Measurements from ENCODE around the gene CTSZ. TPM values are rescaled to one million over a fixed set of nuclear protein-coding genes. Genes with fewer than 3 reads are reported as not detected.

Gene CTSZ
- total RNA-seq, 8 experiments from 2014 or later, result 0.71 to 114 (median 3.3) TPM

DNA sequence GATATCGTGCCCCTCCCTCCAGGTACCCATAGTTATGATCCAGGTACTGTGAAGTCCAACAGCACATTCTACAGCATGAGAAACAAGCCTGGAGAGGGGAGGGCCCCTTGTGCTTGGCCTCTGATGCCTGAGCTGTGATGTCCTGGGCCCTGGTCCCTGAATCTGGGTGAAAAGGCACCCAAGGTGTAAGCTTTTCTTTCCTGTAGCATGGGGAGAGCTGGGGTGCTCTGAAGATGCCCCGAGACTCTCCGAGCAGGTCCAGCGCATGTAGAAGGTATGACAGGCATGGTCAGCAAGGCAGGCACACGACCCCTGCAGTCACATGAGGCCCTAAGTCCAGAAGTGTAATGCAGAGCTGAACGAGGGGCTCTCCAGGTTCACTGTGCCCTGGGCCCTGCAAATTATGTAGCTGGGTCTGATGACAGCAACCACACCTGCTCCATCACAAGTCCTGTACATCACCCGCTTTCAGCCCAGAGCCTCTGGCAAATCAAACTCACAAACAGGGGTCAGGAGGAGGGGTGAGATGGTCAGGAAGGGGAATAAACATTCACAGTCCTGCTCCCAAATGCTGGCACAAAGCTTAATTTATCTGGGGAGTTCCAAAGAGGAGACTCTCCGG lies 1.8 kb upstream of the CTSZ start:
- Histone ChIP-seq H3K4me3 (no peak overlapping the region), H3K4me1 (replicated peaks in 1 of 2) (peaks cover 3 to 20% of the 10 kb centered on the region in 2 donors), H3K27ac (no peak overlapping the region)
- 60 to 100% (median 83%) methylated on average over 1 to 2 of the region's 8 CpGs; no CpG with 5 or more reads in 2 of the 10 experiments for WGBS, 10 experiments
- in situ Hi-C loops (cut with MboI; ENCODE audit: low pct_unique_long_range_greater_than_20kb in 2 of 9, low sequenced_read_pairs in 9 of 9, unreplicated experiment in 9 of 9), result no loop called here
- no peak for ATAC-seq (replicated peaks in 6 of 8)

- Histone ChIP-seq H3K27ac (no peak overlapping the region), H3K4me3 (no peak overlapping the region), H3K4me1 (replicated peaks in 1 of 2) (peaks cover 4 to 25% of the 10 kb centered on the region in 2 donors)
- WGBS, 10 experiments, result 89 to 100% (median 98%) methylated on average over 2 to 10 of the region's 24 CpGs; no CpG with 5 or more reads in 5 of the 10 experiments
- no peak for ATAC-seq (replicated peaks in 6 of 8)
- in situ Hi-C loops (cut with MboI; ENCODE audit: low pct_unique_long_range_greater_than_20kb in 2 of 9, low sequenced_read_pairs in 9 of 9, unreplicated experiment in 9 of 9), result no loop called here
These were observed 834 bp upstream of the CTSZ start for GRCh38 chr20:59007665-59008511.

DNA sequence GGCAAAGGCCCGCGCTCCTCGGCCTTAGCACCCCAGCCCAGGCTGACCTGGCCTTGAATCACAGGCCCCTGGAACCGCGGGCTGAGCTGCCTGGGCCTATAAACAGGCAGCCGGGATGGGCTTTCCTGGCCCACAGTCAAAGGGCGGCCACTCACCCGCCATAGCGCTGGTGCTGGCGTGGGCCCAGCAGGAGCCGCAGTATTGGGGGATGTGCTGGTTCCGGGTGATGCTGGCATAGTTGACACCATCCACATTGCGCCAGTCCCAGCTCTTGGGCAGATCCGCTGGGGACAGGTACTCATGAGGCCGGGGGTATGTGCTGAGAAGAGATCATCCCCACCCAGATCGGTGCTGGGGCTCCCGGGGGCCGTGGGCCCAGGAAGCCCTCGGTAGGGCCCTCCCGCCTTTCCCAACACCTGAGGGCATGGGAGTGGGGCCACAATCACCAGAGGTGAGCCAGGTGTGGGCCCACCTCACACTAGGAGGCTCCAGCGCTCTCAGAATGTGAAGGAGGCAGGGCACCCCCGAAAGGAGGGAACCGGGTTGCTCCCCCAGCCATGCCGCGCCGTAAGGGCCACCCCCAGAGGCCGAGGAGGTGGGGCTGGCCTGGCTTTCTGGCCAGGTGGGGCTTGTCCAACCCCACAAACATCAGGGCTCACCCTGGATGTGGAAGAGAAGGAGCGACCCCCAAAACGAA lies 739 bp downstream of the CTSZ start:
- no peak overlapping the region for H3K27ac ChIP-seq
- in situ Hi-C loops (cut with MboI; ENCODE audit: low pct_unique_long_range_greater_than_20kb in 2 of 9, low sequenced_read_pairs in 9 of 9, unreplicated experiment in 9 of 9), result no loop called here
- 9 to 97% (median 47%) methylated on average over 1 to 11 of the region's 29 CpGs; no CpG with 5 or more reads in 6 of the 10 experiments for WGBS, 10 experiments
- H3K4me1 ChIP-seq (replicated peaks in 1 of 2), result peaks cover 7 to 27% of the 10 kb centered on the region in 2 donors
- H3K4me3 ChIP-seq, result peak overlapping the region in 1 of 5 donors; percentile 12
- peak in 2 of 8 experiments; percentile 2 to 22 for ATAC-seq (replicated peaks in 6 of 8)

DNA sequence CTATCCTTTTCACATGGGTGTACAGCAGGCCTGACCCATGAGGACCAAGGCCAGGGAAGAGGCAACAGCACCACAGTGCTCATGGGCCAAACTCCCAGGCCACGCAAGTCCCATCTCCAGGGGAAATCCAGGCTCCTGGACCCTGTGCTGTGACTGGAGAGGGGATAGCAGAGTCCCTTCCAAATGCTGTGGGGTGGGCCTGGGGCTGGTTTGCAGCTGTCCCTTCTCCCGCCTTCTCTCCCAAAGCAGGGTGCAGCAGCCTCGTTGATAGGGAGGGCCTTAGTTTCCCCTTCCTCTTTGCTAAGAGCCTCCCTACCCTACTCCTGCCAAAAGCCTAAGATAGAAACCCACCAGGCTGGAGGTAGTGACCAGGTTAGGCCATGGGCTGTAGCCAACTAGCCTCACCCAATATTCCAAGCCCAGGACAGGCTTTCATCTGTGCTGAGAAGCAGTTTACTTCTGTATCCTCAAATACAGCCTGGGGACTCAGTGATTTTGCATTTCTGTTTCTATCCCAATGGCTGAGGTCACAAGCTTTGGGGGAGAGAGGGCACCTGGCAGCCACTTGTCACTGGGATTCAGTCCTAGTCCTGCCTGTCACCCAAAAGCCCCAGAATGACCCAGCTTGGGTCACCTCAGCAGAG lies 1.4 kb downstream of the CTSZ start:
- 64 to 100% (median 100%) methylated on average over 1 to 2 of the region's 3 CpGs; no CpG with 5 or more reads in 5 of the 10 experiments for WGBS, 10 experiments
- in situ Hi-C loops (cut with MboI; ENCODE audit: low pct_unique_long_range_greater_than_20kb in 2 of 9, low sequenced_read_pairs in 9 of 9, unreplicated experiment in 9 of 9), result no loop called here

DNA sequence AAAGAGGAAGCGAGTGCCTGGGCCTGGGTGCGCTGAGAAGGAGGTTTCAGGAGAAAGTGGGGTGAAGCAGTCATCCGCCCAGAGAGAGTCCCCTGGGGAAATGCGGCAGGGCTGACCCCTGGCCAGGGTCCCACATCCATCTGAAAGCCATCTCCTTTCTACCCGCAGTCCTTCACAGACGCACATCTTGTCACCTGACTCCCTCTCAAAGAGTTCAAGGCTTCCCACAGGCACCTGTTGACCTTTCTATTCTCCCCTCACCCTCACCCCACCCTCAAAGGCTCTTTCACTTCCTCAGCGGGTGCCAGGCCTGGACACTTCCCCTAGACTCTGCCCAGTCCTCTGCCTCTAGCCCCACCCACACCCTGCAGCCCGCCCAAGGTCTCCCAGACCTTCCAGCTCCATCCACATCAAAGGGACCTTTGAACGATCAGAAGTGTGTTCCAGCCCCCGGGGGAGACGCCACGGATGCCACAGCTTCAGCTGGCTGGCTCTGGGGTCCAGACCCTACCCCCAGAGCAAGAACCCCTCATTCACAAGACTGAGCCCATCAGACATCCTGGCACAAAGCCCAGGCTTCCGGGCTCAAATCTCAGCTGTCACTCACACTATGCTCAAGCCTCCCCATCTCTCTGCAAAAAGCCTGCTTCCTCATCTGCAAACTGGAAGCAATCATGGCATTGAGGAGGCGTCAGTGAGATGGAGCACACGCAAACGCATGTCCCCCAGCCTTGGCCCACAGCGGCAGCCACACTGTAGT lies 2.1 kb downstream of the CTSZ start:
- 17 to 100% (median 81%) methylated on average over 1 to 9 of the region's 17 CpGs; no CpG with 5 or more reads in 5 of the 10 experiments for WGBS, 10 experiments
- peak in 2 of 8 experiments; percentile 4 to 7 for ATAC-seq (replicated peaks in 6 of 8)
- Histone ChIP-seq H3K4me3 (no peak overlapping the region), H3K4me1 (replicated peaks in 1 of 2) (peaks cover 7 to 20% of the 10 kb centered on the region in 2 donors), H3K27ac (no peak overlapping the region)
- in situ Hi-C loops (cut with MboI; ENCODE audit: low pct_unique_long_range_greater_than_20kb in 2 of 9, low sequenced_read_pairs in 9 of 9, unreplicated experiment in 9 of 9), result no loop called here

More for the DNA sequence above, 1.4 kb downstream of the CTSZ start:
- peaks cover 7 to 21% of the 10 kb centered on the region in 2 donors for H3K4me1 ChIP-seq (replicated peaks in 1 of 2)
- peak in 1 of 8 experiments; percentile 3 for ATAC-seq (replicated peaks in 6 of 8)
- H3K4me3 ChIP-seq, result no peak overlapping the region
- H3K27ac ChIP-seq, result no peak overlapping the region

GRCh38 chr20:59004493-59004762 lies 2.6 kb downstream of the CTSZ start:
- H3K27ac ChIP-seq, result no peak overlapping the region
- no peak overlapping the region for H3K4me3 ChIP-seq
- 85 to 90% methylated on average over 2 to 4 of the region's 4 CpGs; no CpG with 5 or more reads in 8 of the 10 experiments for WGBS, 10 experiments
- ATAC-seq (replicated peaks in 6 of 8), result no peak
- H3K4me1 ChIP-seq (replicated peaks in 1 of 2), result peaks cover 7 to 20% of the 10 kb centered on the region in 2 donors
- in situ Hi-C loops (cut with MboI; ENCODE audit: low pct_unique_long_range_greater_than_20kb in 2 of 9, low sequenced_read_pairs in 9 of 9, unreplicated experiment in 9 of 9), result no loop called here

DNA sequence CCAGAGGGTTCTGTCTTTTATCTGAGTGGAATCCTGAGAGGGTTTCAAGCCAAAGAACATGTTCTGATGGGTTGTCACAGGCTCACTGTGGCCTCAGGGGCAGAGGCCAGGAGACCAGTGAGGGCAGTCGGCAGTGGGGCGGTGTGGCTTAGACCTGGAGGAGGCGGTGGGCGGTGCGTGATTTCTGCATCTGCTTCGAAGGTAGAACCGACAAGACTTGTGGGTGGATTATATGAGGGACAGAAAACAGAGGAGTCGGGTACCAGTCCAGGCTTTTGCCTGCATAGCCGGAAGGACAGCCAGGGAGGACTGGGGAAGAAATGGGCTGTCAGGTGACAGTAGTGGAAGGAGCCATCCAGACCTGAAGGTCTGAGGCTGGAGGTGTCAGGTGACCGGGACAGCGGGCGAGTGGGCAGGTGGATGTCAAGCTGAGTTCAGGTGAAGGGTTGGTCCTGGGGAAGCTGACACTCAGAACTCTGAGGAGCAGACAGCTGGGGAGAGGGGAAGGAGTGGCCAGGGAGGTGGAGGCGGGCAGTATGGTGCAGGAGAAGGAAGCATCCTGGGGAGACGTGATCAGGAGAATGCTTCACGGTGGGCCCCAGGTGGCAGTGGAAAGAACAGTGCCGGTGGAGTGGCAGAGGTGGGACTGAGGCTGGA lies 3.1 kb downstream of the CTSZ start:
- Histone ChIP-seq H3K4me3 (no peak overlapping the region), H3K27ac (no peak overlapping the region), H3K4me1 (replicated peaks in 1 of 2) (peaks cover 7 to 20% of the 10 kb centered on the region in 2 donors)
- in situ Hi-C loops (cut with MboI; ENCODE audit: low pct_unique_long_range_greater_than_20kb in 2 of 9, low sequenced_read_pairs in 9 of 9, unreplicated experiment in 9 of 9), result no loop called here
- 80 to 100% (median 95%) methylated on average over 1 to 8 of the region's 16 CpGs; no CpG with 5 or more reads in 3 of the 10 experiments for WGBS, 10 experiments
- no peak for ATAC-seq (replicated peaks in 6 of 8)

GRCh38 chr20:59002874-59003399 lies 4.1 kb downstream of the CTSZ start:
- in situ Hi-C loops (cut with MboI; ENCODE audit: low pct_unique_long_range_greater_than_20kb in 2 of 9, low sequenced_read_pairs in 9 of 9, unreplicated experiment in 9 of 9), result no loop called here
- no peak overlapping the region for H3K4me3 ChIP-seq
- no peak overlapping the region for H3K27ac ChIP-seq
- WGBS, 10 experiments, result 50 to 81% (median 73%) methylated on average over 2 to 9 of the region's 17 CpGs; no CpG with 5 or more reads in 5 of the 10 experiments
- no peak for ATAC-seq (replicated peaks in 6 of 8)
- H3K4me1 ChIP-seq (replicated peaks in 1 of 2), result peaks cover 7 to 20% of the 10 kb centered on the region in 2 donors

DNA sequence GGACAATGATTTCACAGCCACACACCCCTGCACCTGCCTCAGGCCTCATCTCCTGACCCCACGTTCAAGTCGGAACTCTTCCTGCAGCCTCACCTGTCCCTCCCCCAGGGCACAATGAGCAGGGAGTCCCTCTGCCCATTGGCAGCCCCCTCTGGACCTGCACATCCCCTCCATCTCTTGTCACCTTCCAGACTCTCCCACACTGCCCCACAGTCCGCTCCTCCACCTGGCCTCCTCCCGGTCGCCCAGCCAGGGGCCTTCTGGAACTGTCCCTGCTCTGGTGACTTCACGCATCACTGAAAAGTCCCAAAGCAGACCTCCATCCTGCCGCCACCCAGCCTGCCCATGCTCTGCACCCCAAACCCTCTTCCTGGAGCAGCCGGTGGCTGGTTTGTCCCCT lies 4.7 kb downstream of the CTSZ start:
- ATAC-seq (replicated peaks in 6 of 8), result no peak
- no peak overlapping the region for H3K27ac ChIP-seq
- H3K4me3 ChIP-seq, result no peak overlapping the region
- H3K4me1 ChIP-seq (replicated peaks in 1 of 2), result peaks cover 7 to 17% of the 10 kb centered on the region in 2 donors
- in situ Hi-C loops (cut with MboI; ENCODE audit: low pct_unique_long_range_greater_than_20kb in 2 of 9, low sequenced_read_pairs in 9 of 9, unreplicated experiment in 9 of 9), result no loop called here
- 60 to 100% (median 96%) methylated on average over 2 to 4 of the region's 8 CpGs; no CpG with 5 or more reads in 7 of the 10 experiments for WGBS, 10 experiments

- Histone ChIP-seq H3K4me3 (no peak overlapping the region), H3K27ac (no peak overlapping the region), H3K4me1 (replicated peaks in 1 of 2) (peaks cover 6 to 11% of the 10 kb centered on the region in 2 donors)
- 67 to 100% (median 93%) methylated on average over 3 to 14 of the region's 27 CpGs; no CpG with 5 or more reads in 6 of the 10 experiments for WGBS, 10 experiments
- no peak for ATAC-seq (replicated peaks in 6 of 8)
- in situ Hi-C loops (cut with MboI; ENCODE audit: low pct_unique_long_range_greater_than_20kb in 2 of 9, low sequenced_read_pairs in 9 of 9, unreplicated experiment in 9 of 9), result no loop called here
These were observed 5.4 kb downstream of the CTSZ start for GRCh38 chr20:59001449-59002171.

- in situ Hi-C loops (cut with MboI; ENCODE audit: low pct_unique_long_range_greater_than_20kb in 2 of 9, low sequenced_read_pairs in 9 of 9, unreplicated experiment in 9 of 9), result no loop called here
- ATAC-seq (replicated peaks in 6 of 8), result no peak
- Histone ChIP-seq H3K27ac (no peak overlapping the region), H3K4me1 (replicated peaks in 1 of 2) (peaks cover 4 to 13% of the 10 kb centered on the region in 2 donors), H3K4me3 (no peak overlapping the region)
- 67 to 70% (median 70%) methylated on average over 2 to 5 of the region's 13 CpGs; no CpG with 5 or more reads in 7 of the 10 experiments for WGBS, 10 experiments
These were observed 6.0 kb downstream of the CTSZ start for GRCh38 chr20:59001068-59001448.
